Thyroid gland (tissue), 4 donors: ENCODE measurements around the gene KRTAP5-8.

Experiments used
- CTCF ChIP-seq, 6 experiments: fragments of 200-600 bp in 3 of 6; fragments of 450-650 bp in 3 of 6; sonication (generic) in 3 of 6; IDR thresholded peaks; one replicate each; pipeline ENCODE4 v1.5.1; 2016 to 2019; ENCODE audit warnings: antibody characterized with exemption in 6 of 6, mild to moderate bottlenecking in 2 of 6, inconsistent platforms in 1 of 6, moderate library complexity in 1 of 6
- POLR2A ChIP-seq, 2 donors: fragments of 450-650 bp; IDR thresholded peaks; one replicate each; pipeline ENCODE4 v1.6.1; 2017; ENCODE audit warnings: antibody characterized with exemption in 2 of 2, mild to moderate bottlenecking in 2 of 2, moderate library complexity in 1 of 2

DNA sequence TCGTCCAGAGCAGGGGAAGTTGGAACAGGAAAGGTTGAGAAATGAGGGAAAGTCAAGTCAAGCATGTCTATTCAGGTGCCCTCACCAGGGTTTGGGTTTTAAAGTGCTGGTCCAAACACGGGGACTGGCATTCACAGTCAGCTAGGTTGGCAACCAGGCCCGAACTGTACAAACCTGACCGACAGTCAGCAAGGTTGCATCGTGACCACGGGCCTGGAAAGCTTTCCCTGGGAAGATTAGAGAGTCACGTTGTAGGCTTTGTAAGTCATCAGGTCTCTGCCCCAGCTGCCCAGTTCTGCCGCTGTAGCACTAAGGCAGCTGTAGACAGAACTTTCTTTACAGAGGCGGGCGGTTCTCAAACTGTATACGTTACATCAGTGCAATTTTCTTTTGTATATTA is 35.0 kb downstream of the KRTAP5-8 start:
- TF ChIP-seq CTCF (IDR thresholded peaks at IDR 0.05) (no peak), POLR2A (IDR thresholded peaks at IDR 0.05) (no peak)
